HEK293 (cell line): ENCODE data around the gene ELAVL3.
"Not testable (repeated sequence)": the region's sequence is repeated elsewhere in the genome, so short reads cannot be mapped to it uniquely, and the experiment has no call there.

Experiments used
- CTCF ChIA-PET: fragments of 350-600 bp; formaldehyde crosslinking; extraction: SDS; loops from one replicate; lab custom pipeline; 2021; ENCODE audit warnings: antibody characterized with exemption; lab: Yijun Ruan, JAX
- POLR2A ChIA-PET: fragments of 300-600 bp; formaldehyde crosslinking; extraction: SDS; loops from one replicate; lab custom pipeline; 2020; ENCODE audit warnings: antibody characterized with exemption, inconsistent platforms; lab: Yijun Ruan, JAX
- H3K27ac ChIP-seq: fragments of 200-500 bp; sonication (Bioruptor generic); 2 replicates; pipeline ENCODE4 v1.5.1; 2014; ENCODE audit warnings: low read depth, low read length, control low read depth, inconsistent platforms; ENCODE audit errors: extremely low read depth
- H3K36me3 ChIP-seq, 2 experiments: fragments of 200-500 bp in 1 of 2; sonication (Bioruptor generic) in 1 of 2; 1 replicate in 1 of 2; 2 replicates in 1 of 2; pipeline ENCODE4 v1.5.1; 2014 to 2017; ENCODE audit warnings: inconsistent platforms in 2 of 2, low read length in 2 of 2; ENCODE audit not compliant: control insufficient read depth in 2 of 2, insufficient read depth in 1 of 2
- H3K4me1 ChIP-seq: fragments of 200-500 bp; sonication (Bioruptor generic); 2 replicates; pipeline ENCODE4 v1.5.1; 2014; ENCODE audit warnings: mild to moderate bottlenecking, low read length, inconsistent platforms; ENCODE audit not compliant: control insufficient read depth, insufficient read depth
- H3K4me3 ChIP-seq: 2 replicates; pipeline ENCODE4 v1.5.1; 2011; ENCODE audit warnings: low read depth, mild to moderate bottlenecking, control low read depth, low read length, moderate library complexity
- H3K9me3 ChIP-seq: fragments of 200-500 bp; sonication (Bioruptor generic); 2 replicates; pipeline ENCODE4 v1.5.1; 2014; ENCODE audit warnings: low read depth, low read length, inconsistent platforms; ENCODE audit not compliant: control insufficient read depth, insufficient read depth
- ZNF112 ChIP-seq: fragments of 450-650 bp; formaldehyde crosslinking; IDR thresholded peaks from 2 replicates; pipeline ENCODE4 v1.5.0; 2017; ENCODE audit warnings: missing biosample characterization, missing genetic modification characterization
- ZNF138 ChIP-seq: fragments of 450-650 bp; formaldehyde crosslinking; IDR thresholded peaks from 2 replicates; pipeline ENCODE4 v1.5.1; 2016; ENCODE audit warnings: missing biosample characterization, missing genetic modification characterization, borderline replicate concordance
- ZNF184 ChIP-seq: fragments of 450-650 bp; IDR thresholded peaks from 2 replicates; pipeline ENCODE4 v1.5.1; 2018; ENCODE audit warnings: missing biosample characterization, mild to moderate bottlenecking, missing genetic modification characterization
- ZNF26 ChIP-seq: fragments of 450-650 bp; formaldehyde crosslinking; IDR thresholded peaks from 2 replicates; pipeline ENCODE4 v1.5.1; 2016; ENCODE audit warnings: missing biosample characterization, missing genetic modification characterization
- ZNF335 ChIP-seq: fragments of 450-650 bp; formaldehyde crosslinking; conservative IDR thresholded peaks from 2 replicates; pipeline ENCODE4 v1.5.1; 2016; ENCODE audit warnings: missing biosample characterization, missing genetic modification characterization
- ZNF362 ChIP-seq: fragments of 450-650 bp; formaldehyde crosslinking; IDR thresholded peaks from 2 replicates; pipeline ENCODE4 v1.5.1; 2016; ENCODE audit warnings: missing biosample characterization, missing genetic modification characterization
- ZNF366 ChIP-seq: fragments of 450-650 bp; formaldehyde crosslinking; conservative IDR thresholded peaks from 2 replicates; pipeline ENCODE4 v1.5.1; 2016; ENCODE audit warnings: missing biosample characterization, missing genetic modification characterization
- ZNF670 ChIP-seq: fragments of 450-650 bp; formaldehyde crosslinking; IDR thresholded peaks from 2 replicates; pipeline ENCODE4 v1.5.1; 2016; ENCODE audit warnings: missing biosample characterization, missing genetic modification characterization, low read depth
- ZNF704 ChIP-seq: fragments of 450-650 bp; formaldehyde crosslinking; IDR thresholded peaks from 2 replicates; pipeline ENCODE4 v1.5.1; 2016; ENCODE audit warnings: missing biosample characterization, missing genetic modification characterization
- TF ChIP-seq, protein P1 (sequence below): fragments of 450-650 bp; formaldehyde crosslinking; IDR thresholded peaks from 2 replicates; pipeline ENCODE4 v1.5.1; 2016; ENCODE audit warnings: missing biosample characterization, missing genetic modification characterization, borderline replicate concordance
- TF ChIP-seq, protein P2 (sequence below): fragments of 450-650 bp; formaldehyde crosslinking; IDR thresholded peaks from 2 replicates; pipeline ENCODE4 v1.5.1; 2017; ENCODE audit warnings: missing biosample characterization, missing genetic modification characterization
- TF ChIP-seq, protein P3 (sequence below): fragments of 450-650 bp; formaldehyde crosslinking; IDR thresholded peaks from 2 replicates; pipeline ENCODE4 v1.5.1; 2016; ENCODE audit warnings: missing biosample characterization, missing genetic modification characterization
- TF ChIP-seq, protein P4 (sequence below): fragments of 450-650 bp; formaldehyde crosslinking; IDR thresholded peaks from 2 replicates; pipeline ENCODE4 v1.5.1; 2016; ENCODE audit warnings: missing biosample characterization, missing genetic modification characterization
- TF ChIP-seq, protein P5 (sequence below): fragments of 450-650 bp; formaldehyde crosslinking; IDR thresholded peaks from 2 replicates; pipeline ENCODE4 v1.5.1; 2017; ENCODE audit warnings: missing biosample characterization, missing genetic modification characterization

The ELAVL3 gene

DNA sequence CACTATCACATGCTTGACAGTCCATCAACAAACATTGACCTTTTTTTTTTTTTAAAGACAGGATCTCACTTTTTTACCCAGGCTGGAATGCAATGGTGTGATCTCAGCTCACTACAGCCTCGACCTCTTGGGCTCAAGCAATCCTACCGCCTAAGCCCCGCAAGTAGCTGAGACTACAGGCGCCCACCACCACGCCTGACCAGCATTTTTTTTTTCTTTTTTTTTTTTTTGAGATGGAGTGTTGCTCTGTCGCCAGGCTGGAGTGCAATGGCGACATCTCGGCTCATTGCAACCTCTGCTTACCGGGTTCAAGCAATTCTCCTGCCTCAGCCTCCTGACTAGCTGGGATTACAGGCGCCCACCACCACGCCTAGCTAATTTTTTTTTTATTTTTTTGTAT is 21.9 kb downstream of the ELAVL3 start:
- H3K36me3 ChIP-seq, H3K27ac ChIP-seq, H3K4me1 ChIP-seq, H3K4me3 ChIP-seq, H3K9me3 ChIP-seq: not testable (repeated sequence)
- POLR2A ChIA-PET = interaction anchor here (0.9 kb wide), 1 partner anchor 24 kb away, joined by 3 read pairs; the partner anchor contains the start of gene ODAD3
- CTCF ChIA-PET = interaction anchor here (0.6 to 1.4 kb wide), 7 partner anchors 12 to 1369 kb away, joined by 3 to 7 read pairs (median 4); no protein-coding TSS in a partner anchor
- TF ChIP-seq ZNF335 (tag by site-specific recombination) = peak; percentile 52
- TF ChIP-seq ZNF362 (tag by site-specific recombination) = peak; percentile 91

GRCh38 chr19:11458236-11458900 is 22.5 kb downstream of the ELAVL3 start:
- Histone ChIP-seq H3K36me3 (no peaks in the 10 kb centered on the region), H3K9me3 (no peaks in the 10 kb centered on the region), H3K27ac (no peak overlapping the region), H3K4me3 (no peak overlapping the region), H3K4me1 (no peaks in the 10 kb centered on the region)
- POLR2A ChIA-PET = interaction anchor here (0.9 kb wide), 1 partner anchor 23 kb away, joined by 3 read pairs; the partner anchor contains the start of gene ODAD3
- no peak for TF ChIP-seq ZNF112 (tag by site-specific recombination)
- TF ChIP-seq, protein P1, sequence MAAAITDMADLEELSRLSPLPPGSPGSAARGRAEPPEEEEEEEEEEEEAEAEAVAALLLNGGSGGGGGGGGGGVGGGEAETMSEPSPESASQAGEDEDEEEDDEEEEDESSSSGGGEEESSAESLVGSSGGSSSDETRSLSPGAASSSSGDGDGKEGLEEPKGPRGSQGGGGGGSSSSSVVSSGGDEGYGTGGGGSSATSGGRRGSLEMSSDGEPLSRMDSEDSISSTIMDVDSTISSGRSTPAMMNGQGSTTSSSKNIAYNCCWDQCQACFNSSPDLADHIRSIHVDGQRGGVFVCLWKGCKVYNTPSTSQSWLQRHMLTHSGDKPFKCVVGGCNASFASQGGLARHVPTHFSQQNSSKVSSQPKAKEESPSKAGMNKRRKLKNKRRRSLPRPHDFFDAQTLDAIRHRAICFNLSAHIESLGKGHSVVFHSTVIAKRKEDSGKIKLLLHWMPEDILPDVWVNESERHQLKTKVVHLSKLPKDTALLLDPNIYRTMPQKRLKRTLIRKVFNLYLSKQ (tag by site-specific recombination) = no peak
- TF ChIP-seq, protein P2, sequence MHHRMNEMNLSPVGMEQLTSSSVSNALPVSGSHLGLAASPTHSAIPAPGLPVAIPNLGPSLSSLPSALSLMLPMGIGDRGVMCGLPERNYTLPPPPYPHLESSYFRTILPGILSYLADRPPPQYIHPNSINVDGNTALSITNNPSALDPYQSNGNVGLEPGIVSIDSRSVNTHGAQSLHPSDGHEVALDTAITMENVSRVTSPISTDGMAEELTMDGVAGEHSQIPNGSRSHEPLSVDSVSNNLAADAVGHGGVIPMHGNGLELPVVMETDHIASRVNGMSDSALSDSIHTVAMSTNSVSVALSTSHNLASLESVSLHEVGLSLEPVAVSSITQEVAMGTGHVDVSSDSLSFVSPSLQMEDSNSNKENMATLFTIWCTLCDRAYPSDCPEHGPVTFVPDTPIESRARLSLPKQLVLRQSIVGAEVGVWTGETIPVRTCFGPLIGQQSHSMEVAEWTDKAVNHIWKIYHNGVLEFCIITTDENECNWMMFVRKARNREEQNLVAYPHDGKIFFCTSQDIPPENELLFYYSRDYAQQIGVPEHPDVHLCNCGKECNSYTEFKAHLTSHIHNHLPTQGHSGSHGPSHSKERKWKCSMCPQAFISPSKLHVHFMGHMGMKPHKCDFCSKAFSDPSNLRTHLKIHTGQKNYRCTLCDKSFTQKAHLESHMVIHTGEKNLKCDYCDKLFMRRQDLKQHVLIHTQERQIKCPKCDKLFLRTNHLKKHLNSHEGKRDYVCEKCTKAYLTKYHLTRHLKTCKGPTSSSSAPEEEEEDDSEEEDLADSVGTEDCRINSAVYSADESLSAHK = no peak
- no peak for TF ChIP-seq ZNF138
- TF ChIP-seq, protein P3, sequence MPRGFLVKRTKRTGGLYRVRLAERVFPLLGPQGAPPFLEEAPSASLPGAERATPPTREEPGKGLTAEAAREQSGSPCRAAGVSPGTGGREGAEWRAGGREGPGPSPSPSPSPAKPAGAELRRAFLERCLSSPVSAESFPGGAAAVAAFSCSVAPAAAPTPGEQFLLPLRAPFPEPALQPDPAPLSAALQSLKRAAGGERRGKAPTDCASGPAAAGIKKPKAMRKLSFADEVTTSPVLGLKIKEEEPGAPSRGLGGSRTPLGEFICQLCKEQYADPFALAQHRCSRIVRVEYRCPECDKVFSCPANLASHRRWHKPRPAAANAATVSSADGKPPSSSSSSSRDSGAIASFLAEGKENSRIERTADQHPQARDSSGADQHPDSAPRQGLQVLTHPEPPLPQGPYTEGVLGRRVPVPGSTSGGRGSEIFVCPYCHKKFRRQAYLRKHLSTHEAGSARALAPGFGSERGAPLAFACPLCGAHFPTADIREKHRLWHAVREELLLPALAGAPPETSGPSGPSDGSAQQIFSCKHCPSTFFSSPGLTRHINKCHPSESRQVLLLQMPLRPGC (tag by site-specific recombination) = no peak
- TF ChIP-seq ZNF184 (tag by site-specific recombination) = no peak
- no peak for TF ChIP-seq ZNF26
- no peak for TF ChIP-seq ZNF366 (tag by site-specific recombination)
- no peak for TF ChIP-seq ZNF670 (tag by site-specific recombination)
- TF ChIP-seq, protein P4, sequence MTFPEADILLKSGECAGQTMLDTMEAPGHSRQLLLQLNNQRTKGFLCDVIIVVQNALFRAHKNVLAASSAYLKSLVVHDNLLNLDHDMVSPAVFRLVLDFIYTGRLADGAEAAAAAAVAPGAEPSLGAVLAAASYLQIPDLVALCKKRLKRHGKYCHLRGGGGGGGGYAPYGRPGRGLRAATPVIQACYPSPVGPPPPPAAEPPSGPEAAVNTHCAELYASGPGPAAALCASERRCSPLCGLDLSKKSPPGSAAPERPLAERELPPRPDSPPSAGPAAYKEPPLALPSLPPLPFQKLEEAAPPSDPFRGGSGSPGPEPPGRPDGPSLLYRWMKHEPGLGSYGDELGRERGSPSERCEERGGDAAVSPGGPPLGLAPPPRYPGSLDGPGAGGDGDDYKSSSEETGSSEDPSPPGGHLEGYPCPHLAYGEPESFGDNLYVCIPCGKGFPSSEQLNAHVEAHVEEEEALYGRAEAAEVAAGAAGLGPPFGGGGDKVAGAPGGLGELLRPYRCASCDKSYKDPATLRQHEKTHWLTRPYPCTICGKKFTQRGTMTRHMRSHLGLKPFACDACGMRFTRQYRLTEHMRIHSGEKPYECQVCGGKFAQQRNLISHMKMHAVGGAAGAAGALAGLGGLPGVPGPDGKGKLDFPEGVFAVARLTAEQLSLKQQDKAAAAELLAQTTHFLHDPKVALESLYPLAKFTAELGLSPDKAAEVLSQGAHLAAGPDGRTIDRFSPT = no peak
- TF ChIP-seq, protein P5, sequence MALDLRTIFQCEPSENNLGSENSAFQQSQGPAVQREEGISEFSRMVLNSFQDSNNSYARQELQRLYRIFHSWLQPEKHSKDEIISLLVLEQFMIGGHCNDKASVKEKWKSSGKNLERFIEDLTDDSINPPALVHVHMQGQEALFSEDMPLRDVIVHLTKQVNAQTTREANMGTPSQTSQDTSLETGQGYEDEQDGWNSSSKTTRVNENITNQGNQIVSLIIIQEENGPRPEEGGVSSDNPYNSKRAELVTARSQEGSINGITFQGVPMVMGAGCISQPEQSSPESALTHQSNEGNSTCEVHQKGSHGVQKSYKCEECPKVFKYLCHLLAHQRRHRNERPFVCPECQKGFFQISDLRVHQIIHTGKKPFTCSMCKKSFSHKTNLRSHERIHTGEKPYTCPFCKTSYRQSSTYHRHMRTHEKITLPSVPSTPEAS = no peak
- no peak for TF ChIP-seq ZNF704 (tag by site-specific recombination)
- CTCF ChIA-PET = interaction anchor here (1.0 to 1.1 kb wide), 2 partner anchors 15 to 77 kb away, joined by 4 to 7 read pairs; no protein-coding TSS in a partner anchor
